Measurements from ENCODE around the gene NOG. TPM values are rescaled to one million over a fixed set of nuclear protein-coding genes. Genes with fewer than 3 reads are reported as not detected.

The NOG gene
- total RNA-seq, 1 experiment from 2014 or later, result 9.2 TPM

- Histone ChIP-seq H3K4me1 (ENCODE audit: control insufficient read depth, insufficient read depth, low read length) (no peaks in the 10 kb centered on the region), H3K9me3 (ENCODE audit: control insufficient read depth, insufficient read depth, low read depth, low read length) (no peaks in the 10 kb centered on the region), H3K27me3 (ENCODE audit: control insufficient read depth, insufficient read depth, low read length) (no peaks in the 10 kb centered on the region), H3K27ac (ENCODE audit: low read length) (no peak overlapping the region), H3K36me3 (ENCODE audit: control insufficient read depth, insufficient read depth, low read length) (no peaks in the 10 kb centered on the region), H3K4me3 (ENCODE audit: low read depth in 2 of 2, low read length in 2 of 2) (no peak overlapping the region)
- TF ChIP-seq TCF7L2 (IDR thresholded peaks at IDR 0.05; ENCODE audit: low read depth, low read length) (no peak), SIN3A (IDR thresholded peaks at IDR 0.05; ENCODE audit: borderline replicate concordance, insufficient read depth, low read depth, low read length) (no peak), POLR2AphosphoS5 (IDR thresholded peaks at IDR 0.05; ENCODE audit: low read depth, low read length) (no peak), CTCF (IDR thresholded peaks at IDR 0.05) (no peak)
- TF ChIP-seq, protein P1, sequence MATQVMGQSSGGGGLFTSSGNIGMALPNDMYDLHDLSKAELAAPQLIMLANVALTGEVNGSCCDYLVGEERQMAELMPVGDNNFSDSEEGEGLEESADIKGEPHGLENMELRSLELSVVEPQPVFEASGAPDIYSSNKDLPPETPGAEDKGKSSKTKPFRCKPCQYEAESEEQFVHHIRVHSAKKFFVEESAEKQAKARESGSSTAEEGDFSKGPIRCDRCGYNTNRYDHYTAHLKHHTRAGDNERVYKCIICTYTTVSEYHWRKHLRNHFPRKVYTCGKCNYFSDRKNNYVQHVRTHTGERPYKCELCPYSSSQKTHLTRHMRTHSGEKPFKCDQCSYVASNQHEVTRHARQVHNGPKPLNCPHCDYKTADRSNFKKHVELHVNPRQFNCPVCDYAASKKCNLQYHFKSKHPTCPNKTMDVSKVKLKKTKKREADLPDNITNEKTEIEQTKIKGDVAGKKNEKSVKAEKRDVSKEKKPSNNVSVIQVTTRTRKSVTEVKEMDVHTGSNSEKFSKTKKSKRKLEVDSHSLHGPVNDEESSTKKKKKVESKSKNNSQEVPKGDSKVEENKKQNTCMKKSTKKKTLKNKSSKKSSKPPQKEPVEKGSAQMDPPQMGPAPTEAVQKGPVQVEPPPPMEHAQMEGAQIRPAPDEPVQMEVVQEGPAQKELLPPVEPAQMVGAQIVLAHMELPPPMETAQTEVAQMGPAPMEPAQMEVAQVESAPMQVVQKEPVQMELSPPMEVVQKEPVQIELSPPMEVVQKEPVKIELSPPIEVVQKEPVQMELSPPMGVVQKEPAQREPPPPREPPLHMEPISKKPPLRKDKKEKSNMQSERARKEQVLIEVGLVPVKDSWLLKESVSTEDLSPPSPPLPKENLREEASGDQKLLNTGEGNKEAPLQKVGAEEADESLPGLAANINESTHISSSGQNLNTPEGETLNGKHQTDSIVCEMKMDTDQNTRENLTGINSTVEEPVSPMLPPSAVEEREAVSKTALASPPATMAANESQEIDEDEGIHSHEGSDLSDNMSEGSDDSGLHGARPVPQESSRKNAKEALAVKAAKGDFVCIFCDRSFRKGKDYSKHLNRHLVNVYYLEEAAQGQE (IDR thresholded peaks at IDR 0.05; ENCODE audit: insufficient read depth in 1 of 2, low read depth in 2 of 2, low read length in 1 of 2), result no peak
- ATAC-seq (no peak), DNase-seq (ENCODE audit: low read depth, low spot score) (no peak)
- intact Hi-C loops (cut with micrococcal nuclease; ENCODE audit: unreplicated experiment), result no loop called here
- BruUV-seq (replicated peaks), result no TSS peak
- ChIA-PET CTCF (no interaction called here), POLR2A (no interaction called here)
- in situ Hi-C loops (cut with HindIII; ENCODE audit: low pct_unique_long_range_greater_than_20kb, low sequenced_read_pairs), result no loop called here
These were observed 19.6 kb downstream of the NOG start for GRCh38 chr17:56613131-56613530.

- POLR2A ChIA-PET, result no interaction called here
- BruUV-seq (replicated peaks), result no TSS peak
These were observed 21.0 kb downstream of the NOG start for GRCh38 chr17:56614522-56614921.

More at GRCh38 chr17:56614522-56614921, 21.0 kb downstream of the NOG start:
- no peaks in the 10 kb centered on the region for H3K27me3 ChIP-seq (ENCODE audit: control insufficient read depth, insufficient read depth, low read length)
- no peaks in the 10 kb centered on the region for H3K36me3 ChIP-seq (ENCODE audit: control insufficient read depth, insufficient read depth, low read length)
- TF ChIP-seq, protein P1 (IDR thresholded peaks at IDR 0.05; ENCODE audit: insufficient read depth in 1 of 2, low read depth in 2 of 2, low read length in 1 of 2), result no peak
- TF ChIP-seq SIN3A (IDR thresholded peaks at IDR 0.05; ENCODE audit: borderline replicate concordance, insufficient read depth, low read depth, low read length) (no peak), TCF7L2 (IDR thresholded peaks at IDR 0.05; ENCODE audit: low read depth, low read length) (no peak), CTCF (IDR thresholded peaks at IDR 0.05) (no peak), POLR2AphosphoS5 (IDR thresholded peaks at IDR 0.05; ENCODE audit: low read depth, low read length) (no peak)
- no peaks in the 10 kb centered on the region for H3K4me1 ChIP-seq (ENCODE audit: control insufficient read depth, insufficient read depth, low read length)
- intact Hi-C loops (cut with micrococcal nuclease; ENCODE audit: unreplicated experiment) (no loop called here), in situ Hi-C loops (cut with HindIII; ENCODE audit: low pct_unique_long_range_greater_than_20kb, low sequenced_read_pairs) (no loop called here)
- H3K9me3 ChIP-seq (ENCODE audit: control insufficient read depth, insufficient read depth, low read depth, low read length), result no peaks in the 10 kb centered on the region
- no peak for ATAC-seq
- no peak overlapping the region for H3K4me3 ChIP-seq (ENCODE audit: low read depth in 2 of 2, low read length in 2 of 2)
- DNase-seq (ENCODE audit: low read depth, low spot score), result no peak
- H3K27ac ChIP-seq (ENCODE audit: low read length), result no peak overlapping the region
- CTCF ChIA-PET, result no interaction called here

All from Panc1 (cell line).